HFFc6 (cell line): Measurements from ENCODE around the gene SLC35G4. TPM values are rescaled to one million over a fixed set of nuclear protein-coding genes. Genes with fewer than 3 reads are reported as not detected.
A peak's percentile ranks its signal among the peaks of the same experiment; 100 is the strongest.

Experiments used
- DNase-seq: peaks from one replicate; pipeline ENCODE4 v3.0.0-alpha.2; 2018
- H3K27ac Mint-ChIP-seq: 2 replicates; pipeline ENCODE4 v1.8.0; 2020; ENCODE audit warnings: mild to moderate bottlenecking, mixed read lengths
- H3K27me3 Mint-ChIP-seq: 2 replicates; pipeline ENCODE4 v1.8.0; 2021; ENCODE audit warnings: mild to moderate bottlenecking, moderate library complexity, mixed read lengths; ENCODE audit not compliant: insufficient read depth
- H3K36me3 Mint-ChIP-seq: 2 replicates; pipeline ENCODE4 v1.8.0; 2021; ENCODE audit warnings: low read depth, mixed read lengths
- H3K4me1 Mint-ChIP-seq: 2 replicates; pipeline ENCODE4 v1.8.0; 2020; ENCODE audit warnings: low read depth, mixed read lengths
- H3K4me3 Mint-ChIP-seq: 2 replicates; pipeline ENCODE4 v1.8.0; 2020; ENCODE audit warnings: mild to moderate bottlenecking, moderate library complexity, mixed read lengths
- H3K9me3 Mint-ChIP-seq: 2 replicates; pipeline ENCODE4 v1.8.0; 2020; ENCODE audit warnings: mild to moderate bottlenecking, mixed read lengths
- total RNA-seq, 6 experiments: library from RNA; stranded (reverse); fragmentation: NEBNext Ultra II Directional; extraction: Animal tissue kit (Norgen Biotek cat#: 25700); gene quantifications; 2 replicates in 1 of 6; 3 replicates in 5 of 6; pipeline ENCODE4 v1.2.3, GENCODE V29; 2021
- TF ChIP-seq, protein P1 (sequence below): fragments of 200-600 bp; sonication (generic); IDR thresholded peaks from 2 replicates; pipeline ENCODE4 v1.5.0; 2021; ENCODE audit warnings: antibody characterized with exemption, mild to moderate bottlenecking

The SLC35G4 gene
- total RNA-seq, 6 experiments from 2014 or later: not detected

- H3K9me3 Mint-ChIP-seq: no peaks in the 10 kb centered on the region
- TF ChIP-seq, protein P1, sequence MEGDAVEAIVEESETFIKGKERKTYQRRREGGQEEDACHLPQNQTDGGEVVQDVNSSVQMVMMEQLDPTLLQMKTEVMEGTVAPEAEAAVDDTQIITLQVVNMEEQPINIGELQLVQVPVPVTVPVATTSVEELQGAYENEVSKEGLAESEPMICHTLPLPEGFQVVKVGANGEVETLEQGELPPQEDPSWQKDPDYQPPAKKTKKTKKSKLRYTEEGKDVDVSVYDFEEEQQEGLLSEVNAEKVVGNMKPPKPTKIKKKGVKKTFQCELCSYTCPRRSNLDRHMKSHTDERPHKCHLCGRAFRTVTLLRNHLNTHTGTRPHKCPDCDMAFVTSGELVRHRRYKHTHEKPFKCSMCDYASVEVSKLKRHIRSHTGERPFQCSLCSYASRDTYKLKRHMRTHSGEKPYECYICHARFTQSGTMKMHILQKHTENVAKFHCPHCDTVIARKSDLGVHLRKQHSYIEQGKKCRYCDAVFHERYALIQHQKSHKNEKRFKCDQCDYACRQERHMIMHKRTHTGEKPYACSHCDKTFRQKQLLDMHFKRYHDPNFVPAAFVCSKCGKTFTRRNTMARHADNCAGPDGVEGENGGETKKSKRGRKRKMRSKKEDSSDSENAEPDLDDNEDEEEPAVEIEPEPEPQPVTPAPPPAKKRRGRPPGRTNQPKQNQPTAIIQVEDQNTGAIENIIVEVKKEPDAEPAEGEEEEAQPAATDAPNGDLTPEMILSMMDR: peak; percentile 64
- no peaks in the 10 kb centered on the region for H3K4me1 Mint-ChIP-seq
- no peak overlapping the region for H3K27ac Mint-ChIP-seq
- H3K27me3 Mint-ChIP-seq: peaks cover 17% of the 10 kb centered on the region; the same call in 1 of the 2 replicates
- H3K36me3 Mint-ChIP-seq: no peaks in the 10 kb centered on the region
- H3K4me3 Mint-ChIP-seq: no peak overlapping the region
- DNase-seq: no peak
Measured at GRCh38 chr18:11570769-11571412, 38.5 kb upstream of the SLC35G4 start.

GRCh38 chr18:11572201-11572600 lies 37.2 kb upstream of the SLC35G4 start:
- Mint-ChIP-seq H3K27me3 (peaks cover 17% of the 10 kb centered on the region; the same call in 1 of the 2 replicates), H3K9me3 (no peaks in the 10 kb centered on the region), H3K36me3 (no peaks in the 10 kb centered on the region), H3K4me1 (no peaks in the 10 kb centered on the region), H3K27ac (no peak overlapping the region), H3K4me3 (no peak overlapping the region)
- TF ChIP-seq, protein P1: no peak
- no peak for DNase-seq

DNA sequence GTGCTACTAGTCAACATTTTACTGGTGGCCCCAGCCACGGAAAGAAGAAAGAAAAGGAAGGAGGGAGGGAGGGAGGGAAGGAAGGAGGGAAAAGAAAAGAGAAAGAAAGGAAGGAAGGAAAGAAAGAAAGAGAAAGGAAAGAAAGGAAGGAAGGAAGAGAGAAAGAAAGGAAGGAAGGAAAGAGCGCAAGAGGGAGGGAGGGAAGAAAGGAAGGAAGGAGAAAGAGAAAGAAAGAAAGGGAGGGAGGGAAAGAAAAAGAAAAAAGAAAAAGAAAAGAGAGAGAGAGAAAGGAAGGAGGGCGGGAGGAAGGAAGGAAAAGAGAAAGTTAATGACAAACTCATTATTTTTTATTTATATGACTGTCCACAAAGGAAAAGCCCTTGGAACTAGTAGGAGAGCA lies 34.9 kb upstream of the SLC35G4 start:
- Mint-ChIP-seq H3K27ac (no peak overlapping the region), H3K4me3 (no peak overlapping the region), H3K36me3 (no peaks in the 10 kb centered on the region), H3K27me3 (peaks cover 23% of the 10 kb centered on the region), H3K9me3 (no peaks in the 10 kb centered on the region), H3K4me1 (no peaks in the 10 kb centered on the region)
- no peak for DNase-seq
- TF ChIP-seq, protein P1: no peak

DNA sequence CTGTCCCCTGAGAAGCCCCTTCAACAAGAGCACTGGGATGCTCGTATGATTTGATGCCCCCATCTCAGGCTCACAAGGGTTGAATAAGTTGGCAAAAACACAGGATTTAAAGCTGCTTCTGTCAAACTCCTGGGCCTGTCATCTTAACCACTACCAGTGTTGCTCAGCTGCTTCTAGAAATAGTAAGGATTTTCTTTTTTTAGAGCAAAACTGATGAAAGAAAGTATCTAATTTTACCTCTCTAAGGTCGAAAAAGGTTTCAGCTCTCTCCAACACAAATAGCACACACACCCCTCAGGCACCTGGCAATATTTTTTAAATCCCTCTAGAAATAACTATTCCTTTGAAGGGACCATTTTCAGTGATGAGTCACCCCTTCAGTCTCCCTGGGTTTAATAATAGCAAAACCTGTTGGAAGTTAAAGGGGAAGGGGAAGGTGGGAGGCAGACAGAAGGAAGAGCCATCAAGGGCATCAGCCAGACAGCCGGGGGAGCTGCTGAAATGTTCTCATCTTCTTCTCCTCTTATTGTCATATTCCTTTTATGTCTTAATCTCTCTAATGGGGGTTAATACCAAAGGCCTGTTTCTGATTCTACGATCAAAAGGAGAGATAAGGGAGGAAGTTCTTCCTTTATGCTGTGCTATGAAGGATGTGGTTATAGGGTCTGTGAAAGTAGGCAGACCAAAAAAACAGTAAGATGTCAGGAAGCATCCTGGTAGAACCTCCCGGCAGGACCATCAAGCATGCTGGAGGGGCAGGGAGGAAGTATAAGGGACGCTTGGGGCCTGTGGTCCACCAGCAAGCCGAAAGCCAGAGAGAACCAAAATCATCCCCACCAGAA lies 31.9 kb upstream of the SLC35G4 start:
- no peak for DNase-seq
- Mint-ChIP-seq H3K27ac (no peak overlapping the region), H3K4me1 (no peaks in the 10 kb centered on the region), H3K9me3 (no peaks in the 10 kb centered on the region), H3K27me3 (peaks cover 18% of the 10 kb centered on the region), H3K4me3 (no peak overlapping the region), H3K36me3 (no peaks in the 10 kb centered on the region)
- TF ChIP-seq, protein P1: no peak

DNA sequence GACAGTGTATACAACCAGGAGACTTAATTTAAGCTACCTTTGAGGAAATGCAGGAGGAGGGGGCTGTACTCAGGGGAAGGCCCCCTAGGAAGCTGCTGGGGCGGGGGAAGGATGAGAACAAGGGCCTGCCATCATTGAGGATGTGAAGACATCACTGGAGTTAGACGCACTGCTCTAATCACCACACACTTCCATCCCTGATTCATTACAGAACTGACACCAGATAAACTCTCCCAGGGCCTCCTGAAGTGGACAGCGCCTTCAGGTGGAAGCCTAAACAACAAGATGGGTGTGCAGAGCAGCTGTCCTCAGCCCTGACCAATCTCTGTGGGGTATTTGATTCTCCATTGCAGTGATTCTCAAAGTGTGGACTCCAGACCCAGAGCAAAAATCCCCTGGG lies 30.6 kb upstream of the SLC35G4 start:
- DNase-seq: no peak
- no peak overlapping the region for H3K27ac Mint-ChIP-seq
- peaks cover 11% of the 10 kb centered on the region for H3K27me3 Mint-ChIP-seq
- no peaks in the 10 kb centered on the region for H3K9me3 Mint-ChIP-seq
- no peaks in the 10 kb centered on the region for H3K36me3 Mint-ChIP-seq
- H3K4me3 Mint-ChIP-seq: no peak overlapping the region
- TF ChIP-seq, protein P1: no peak
- no peaks in the 10 kb centered on the region for H3K4me1 Mint-ChIP-seq
